ENCODE results near the gene PIGQ.

PIGQ gene

GRCh38 chr16:583470-583814, 13.7 kb downstream of the PIGQ start:
- no peak for DNase-seq (ENCODE audit: insufficient read length, low spot score)
- no peak for FAIRE-seq

GRCh38 chr16:583815-584591, 14.2 kb downstream of the PIGQ start:
- FAIRE-seq, result no peak
- DNase-seq (ENCODE audit: insufficient read length, low spot score), result no peak

DNA sequence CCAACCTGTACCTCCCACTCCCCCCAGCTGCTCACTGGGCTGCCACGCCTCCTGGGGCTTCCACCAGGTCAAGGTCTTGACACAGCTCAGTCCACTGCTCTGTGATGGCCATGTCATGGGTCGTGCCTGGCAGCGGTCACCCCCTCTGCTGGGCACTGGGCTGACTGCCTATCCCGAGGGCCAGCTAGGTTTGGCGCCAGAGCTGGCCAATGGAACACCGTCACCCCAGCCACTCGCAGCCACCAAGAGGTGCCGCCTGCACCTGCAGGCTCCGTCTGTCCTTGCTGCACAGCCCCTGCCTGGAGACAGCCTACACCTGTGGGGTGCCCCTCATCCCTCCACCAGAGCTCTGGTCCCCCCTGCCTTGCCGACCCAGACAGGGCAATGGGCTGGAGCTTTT, 15.6 kb downstream of the PIGQ start:
- no peak for FAIRE-seq
- no peak for DNase-seq (ENCODE audit: insufficient read length, low spot score)

- DNase-seq (ENCODE audit: insufficient read length, low spot score), result no peak
- no peak for FAIRE-seq
Measured at GRCh38 chr16:586047-586644, 16.4 kb downstream of the PIGQ start.

DNA sequence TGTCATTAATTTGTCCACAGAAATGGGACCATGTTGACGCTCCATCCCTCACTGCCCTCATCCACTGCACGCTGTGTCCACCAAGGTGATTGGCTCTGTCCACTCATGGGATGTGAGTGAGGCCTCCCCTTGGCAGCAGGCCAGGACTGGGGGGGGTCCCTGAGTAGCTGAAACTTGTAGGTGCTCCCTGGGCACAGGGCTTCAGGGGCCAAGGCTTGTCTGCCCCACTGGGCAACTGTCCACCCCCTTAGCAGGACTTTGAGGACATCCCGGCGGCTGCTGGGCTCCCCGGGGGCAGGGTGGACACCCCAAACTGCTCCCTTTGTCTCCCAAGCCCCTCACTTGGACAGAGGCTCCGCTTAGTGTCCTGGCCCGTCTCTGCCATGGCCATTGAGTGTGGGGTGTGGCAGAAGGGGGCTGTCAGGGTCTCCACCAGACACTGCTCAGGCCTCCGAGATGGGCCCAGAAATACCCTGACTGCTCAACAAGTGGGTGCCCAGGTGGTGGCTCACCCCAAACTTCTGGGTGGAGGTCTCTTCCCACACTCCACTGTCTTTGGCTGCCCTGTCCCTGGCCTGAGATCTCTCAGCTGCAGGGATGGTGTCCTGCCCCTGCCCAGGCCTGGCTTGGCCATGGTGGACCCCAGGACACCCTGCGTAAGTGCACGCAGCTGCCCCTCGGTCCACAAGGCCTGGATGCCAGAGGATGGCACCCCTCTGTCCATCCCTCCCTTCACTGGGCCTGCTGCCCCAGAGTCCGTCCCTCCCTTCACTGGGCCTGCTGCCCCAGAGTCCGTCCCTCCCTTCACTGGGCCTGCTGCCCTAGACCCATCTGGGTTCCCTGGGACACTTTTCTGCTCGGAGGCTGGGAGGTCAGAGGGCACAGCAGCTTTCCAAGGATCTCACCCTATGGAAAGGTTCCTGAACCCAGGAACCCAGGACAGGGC, 17.1 kb downstream of the PIGQ start:
- no peak for FAIRE-seq
- no peak for DNase-seq (ENCODE audit: insufficient read length, low spot score)

DNA sequence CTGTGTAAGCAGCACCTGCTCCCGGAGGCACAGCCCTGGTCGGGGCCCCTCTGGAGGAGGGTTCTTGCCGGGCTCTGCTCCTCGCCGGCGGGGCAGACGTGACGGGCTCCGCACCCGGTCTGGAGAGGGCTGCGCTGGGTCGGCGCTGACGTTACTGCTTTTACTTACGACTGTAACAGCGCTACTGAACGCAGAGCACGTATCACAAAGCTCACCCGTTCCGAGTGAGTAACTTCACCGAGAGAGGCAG, 18.8 kb downstream of the PIGQ start:
- DNase-seq (ENCODE audit: insufficient read length, low spot score) (no peak), FAIRE-seq (peak; percentile 44)

DNA sequence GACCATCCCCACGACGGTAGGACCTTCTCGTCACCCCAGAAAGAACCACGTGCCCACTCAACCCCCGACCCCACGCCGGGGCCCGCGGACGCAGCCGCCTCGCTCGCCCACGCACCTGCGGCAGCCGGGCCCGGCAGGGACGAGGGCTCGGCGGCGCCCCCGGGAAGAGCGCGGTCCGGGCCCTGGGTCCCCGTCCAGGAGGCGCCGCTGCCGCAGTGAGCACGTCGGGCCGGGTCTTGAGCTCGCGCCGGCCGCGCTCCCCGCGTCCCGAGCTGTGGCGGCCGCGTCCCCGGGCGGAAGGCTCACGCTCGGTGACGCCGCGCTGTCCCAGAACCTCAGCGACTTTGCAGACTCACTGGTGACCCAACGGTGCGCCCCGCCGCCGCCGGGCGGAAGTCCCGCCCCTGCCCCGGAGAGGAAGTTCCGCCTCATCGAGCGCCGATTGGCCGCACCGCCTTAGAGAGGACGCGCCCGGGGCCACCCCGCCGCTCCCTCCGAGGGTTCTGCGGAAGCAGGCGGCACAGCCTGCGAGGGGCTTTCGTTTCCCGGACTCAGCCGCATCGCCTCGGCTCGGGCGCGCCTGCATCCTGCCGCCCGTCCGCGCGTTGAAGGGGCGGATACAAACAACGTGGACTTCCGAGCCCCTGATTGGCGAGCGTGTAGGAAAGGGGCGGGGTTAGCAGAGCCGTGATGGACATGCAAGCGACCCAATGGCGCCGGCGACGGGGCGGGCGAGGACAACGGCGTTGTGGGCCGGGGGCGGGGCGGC, 19.3 kb downstream of the PIGQ start:
- no peak for FAIRE-seq
- DNase-seq (ENCODE audit: insufficient read length, low spot score), result peak; percentile 90

GRCh38 chr16:589658-590187, 20.0 kb downstream of the PIGQ start, which contains the start of gene RAB40C:
Gene RAB40C, plus strand, starts transcription at chr16:590066. Its CDS starts 226 bp downstream, at chr16:590292.
- DNase-seq (ENCODE audit: insufficient read length, low spot score), result peak; percentile 99
- FAIRE-seq, result peak; percentile 96

GRCh38 chr16:590188-590814, 20.5 kb downstream of the PIGQ start:
- DNase-seq (ENCODE audit: insufficient read length, low spot score), result no peak
- no peak for FAIRE-seq

- DNase-seq (ENCODE audit: insufficient read length, low spot score) (no peak), FAIRE-seq (no peak)
Measured at GRCh38 chr16:590815-591200, 21.0 kb downstream of the PIGQ start.

- no peak for FAIRE-seq
- no peak for DNase-seq (ENCODE audit: insufficient read length, low spot score)
Measured at GRCh38 chr16:591231-591630, 21.5 kb downstream of the PIGQ start.

- DNase-seq (ENCODE audit: insufficient read length, low spot score) (no peak), FAIRE-seq (no peak)
Measured at GRCh38 chr16:591892-592517, 22.2 kb downstream of the PIGQ start.

- DNase-seq (ENCODE audit: insufficient read length, low spot score) (no peak), FAIRE-seq (no peak)
Measured at GRCh38 chr16:592518-593306, 22.9 kb downstream of the PIGQ start.

- FAIRE-seq (no peak), DNase-seq (ENCODE audit: insufficient read length, low spot score) (no peak)
Measured at GRCh38 chr16:593406-593805, 23.6 kb downstream of the PIGQ start.

GRCh38 chr16:593807-594206, 24.0 kb downstream of the PIGQ start:
- FAIRE-seq (no peak), DNase-seq (ENCODE audit: insufficient read length, low spot score) (no peak)

DNA sequence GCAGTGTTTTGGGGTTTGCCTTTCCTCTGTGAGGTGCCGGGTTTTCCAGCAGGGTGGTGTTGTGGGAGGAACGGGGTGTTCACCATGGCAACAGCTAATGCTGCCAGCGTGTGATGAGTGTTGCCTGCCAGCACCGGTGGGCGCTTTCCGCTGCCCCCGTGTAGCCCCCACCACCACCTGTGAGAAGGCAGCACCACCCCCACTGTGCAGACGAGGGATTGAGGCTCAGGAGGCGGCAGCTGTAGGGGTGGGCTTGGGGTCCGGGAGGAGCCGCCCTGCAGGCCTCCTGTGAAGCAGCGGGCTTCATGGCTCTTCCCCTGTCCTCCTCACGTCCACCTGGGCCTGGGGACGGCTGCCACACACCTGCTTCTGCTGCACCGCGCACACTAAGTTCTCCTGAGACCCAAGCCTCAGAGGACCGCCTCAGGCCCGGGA, 25.3 kb downstream of the PIGQ start:
- FAIRE-seq (no peak), DNase-seq (ENCODE audit: insufficient read length, low spot score) (no peak)

DNA sequence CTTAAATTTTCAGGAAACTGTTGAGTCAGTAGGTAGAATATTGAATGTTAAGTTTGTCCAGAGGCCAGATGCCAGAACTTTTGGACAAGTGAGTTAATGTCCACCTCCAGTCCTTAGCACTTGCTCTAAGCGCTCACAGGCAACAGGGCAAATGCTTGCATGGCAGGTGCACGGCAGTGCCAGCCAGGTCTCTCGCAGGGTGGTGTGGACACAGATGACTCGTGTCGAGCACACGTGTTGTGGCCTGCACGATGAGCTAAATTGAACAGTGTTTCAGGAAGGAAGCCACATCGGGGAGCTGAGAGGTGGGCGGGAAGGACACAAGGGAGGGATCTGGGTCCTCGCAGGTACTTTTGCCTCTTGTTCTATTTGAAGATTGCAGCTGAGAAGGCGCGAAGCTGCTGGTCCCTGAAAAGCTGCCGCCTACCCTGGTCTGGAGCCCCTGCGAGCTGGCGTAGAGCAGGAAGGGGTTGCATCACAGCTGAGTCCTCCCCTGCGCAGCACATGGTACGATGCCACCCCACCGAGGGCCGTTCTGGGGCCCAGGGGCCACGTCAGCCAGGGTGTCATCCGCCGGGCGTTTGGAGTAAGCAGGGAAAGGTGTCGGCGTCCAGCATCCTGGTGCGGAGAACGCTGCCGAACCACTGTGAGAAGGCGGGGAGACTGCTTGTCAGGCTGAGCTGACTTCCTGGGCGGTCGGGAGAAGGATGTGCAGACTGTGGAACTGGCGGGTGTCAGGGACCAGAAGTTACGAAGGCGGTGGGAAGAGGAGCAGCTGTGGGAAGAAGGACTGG, 26.4 kb downstream of the PIGQ start:
- FAIRE-seq (no peak), DNase-seq (ENCODE audit: insufficient read length, low spot score) (no peak)

DNA sequence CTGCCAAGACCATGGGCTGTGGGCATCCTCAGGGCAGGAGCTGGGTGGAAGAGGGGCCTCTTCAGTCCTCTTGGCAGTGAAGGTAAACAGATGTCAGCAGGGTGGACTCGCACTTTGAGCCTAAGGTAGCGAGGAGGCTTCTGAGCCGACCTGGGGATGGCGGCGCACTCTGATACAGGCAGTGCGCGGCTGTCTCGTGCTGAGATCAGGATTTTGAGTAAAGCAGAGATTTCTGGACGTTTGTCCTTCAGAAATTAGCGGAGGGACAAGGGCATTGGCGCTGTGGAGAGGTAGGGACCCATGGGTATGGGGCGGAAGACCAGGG, 26.9 kb downstream of the PIGQ start:
- DNase-seq (ENCODE audit: insufficient read length, low spot score) (no peak), FAIRE-seq (no peak)
